Measurements from ENCODE around the gene P3R3URF. TPM values are rescaled to one million over a fixed set of nuclear protein-coding genes. Genes with fewer than 3 reads are reported as not detected.
A peak's percentile ranks its signal among the peaks of the same experiment; 100 is the strongest.

The P3R3URF gene
- not detected in 2 replicates for total RNA-seq (2011; cell fraction: chromatin; rRNA removed; ENCODE audit: low replicate concordance)
- total RNA-seq (2011; cell fraction: nucleolus; rRNA removed): not detected in 2 replicates
- total RNA-seq (2011; cell fraction: nucleoplasm; rRNA removed): not detected in 2 replicates
- total RNA-seq (2014; rRNA removed) (not detected in 2 replicates), total RNA-seq (2014; rRNA removed; fragmentation: Illumina TruSeq; extraction: Trizol) (not detected in 2 replicates), total RNA-seq (2015; rRNA removed; fragmentation: Illumina TruSeq; extraction: Trizol) (not detected in 2 replicates), total RNA-seq (2021) (not detected in 2 replicates), polyA plus RNA-seq (2011; rRNA removed) (not detected in 2 replicates), polyA plus RNA-seq (2014; fragmentation: Illumina TruSeq; extraction: Trizol) (not detected in 2 replicates), polyA plus RNA-seq (2014; fragmentation: Nextera tagmentation; extraction: Ambion mirVana) (not detected), polyA plus RNA-seq (2014; rRNA removed) (not detected in 2 replicates), polyA minus RNA-seq (2011; rRNA and poly(A)+ RNA removed) (not detected in 2 replicates), Bru-seq, nascent RNA (not detected), BruChase-seq, experiment 1, labeled RNA remaining after a 2-hour chase (not detected), BruChase-seq, experiment 2, labeled RNA remaining after a 6-hour chase (not detected)
- not detected in 2 replicates for polyA plus RNA-seq (2011; cell fraction: cytosol; rRNA removed)
- not detected in 2 replicates for polyA plus RNA-seq (2011; cell fraction: nucleus; rRNA removed)
- not detected in 2 replicates for polyA plus RNA-seq (2012)
- polyA minus RNA-seq (2011; cell fraction: cytosol; rRNA and poly(A)+ RNA removed): not detected in 2 replicates
- polyA minus RNA-seq (2011; cell fraction: nucleus; rRNA and poly(A)+ RNA removed): not detected in 2 replicates
- long read RNA-seq, experiment 1: 0 reads
- long read RNA-seq, experiment 2: 0 reads
- long read RNA-seq, experiment 3: 0 reads

GRCh38 chr1:46176211-46176865 is at the start of gene P3R3URF:
Gene P3R3URF, minus strand, starts transcription at chr1:46176488. Its CDS starts 17 bp downstream, at chr1:46176471.
- H3K27ac ChIP-seq (ENCODE audit: extremely low read depth, low read depth, low read length): no peak within 1 kb of the TSS

More at GRCh38 chr1:46176211-46176865, at the start of gene P3R3URF:
- no peaks in the 10 kb centered on the region for H4K20me1 ChIP-seq (replicated peaks; ENCODE audit: control insufficient read depth, insufficient read depth, low read length)
- DNase-seq (ENCODE audit: extremely low read depth in 1 of 4, low spot score in 3 of 4): no peak
- no TSS peak for BruUV-seq (replicated peaks)
- POLR2A ChIA-PET: interaction anchor here (1.5 to 1.8 kb wide), 2 partner anchors 8 to 137 kb away, joined by 4 read pairs; no protein-coding TSS in a partner anchor
- H3K9me1 ChIP-seq (ENCODE audit: control insufficient read depth, insufficient read depth, low read length): no peaks in the 10 kb centered on the region
- in situ Hi-C loops (cut with MboI) (loop anchor here (5.0 to 25.0 kb wide), 2 partner anchors 139 to 539 kb away; no protein-coding TSS in a partner anchor), intact Hi-C loops (cut with micrococcal nuclease) (loop anchor here (10.0 kb wide), 1 partner anchor 292 kb away; no protein-coding TSS in a partner anchor)
- ATAC-seq: no peak
- TF ChIP-seq PRDM10 (IDR thresholded peaks at IDR 0.05; ENCODE audit: partially characterized antibody) (peak; percentile 32), ZBTB43 (CRISPR knock-in tag; IDR thresholded peaks at IDR 0.05) (no peak)
- WGBS (ENCODE audit: insufficient coverage, low coverage, missing lambda C conversion rate): 62% methylated on average over 13 of the region's 13 CpGs
- peaks cover 37 to 40% of the 10 kb centered on the region in 2 experiments for H3K4me1 ChIP-seq (replicated peaks in 1 of 2; ENCODE audit: control insufficient read depth in 2 of 2, insufficient read depth in 2 of 2, low read length in 2 of 2)
- peak within 1 kb of the TSS; percentile 76 for H2AFZ ChIP-seq (ENCODE audit: low read depth, low read length)
- FAIRE-seq: no peak
- H3K4me3 ChIP-seq: no peak within 1 kb of the TSS
- CTCF ChIA-PET (ENCODE audit: low intra/inter-chr PET ratio): interaction anchor here (0.6 kb wide), 2 partner anchors 138 to 662 kb away, joined by 3 read pairs; no protein-coding TSS in a partner anchor
- no peaks in the 10 kb centered on the region for H3K79me2 ChIP-seq (ENCODE audit: control insufficient read depth, insufficient read depth, low read length)
- no peaks in the 10 kb centered on the region for H3K9me3 ChIP-seq (replicated peaks; ENCODE audit: control insufficient read depth, insufficient read depth, low read depth, low read length)
- no peak within 1 kb of the TSS for H3K4me2 ChIP-seq (ENCODE audit: insufficient read depth, low read length)
- H3K9ac ChIP-seq (ENCODE audit: insufficient read depth in 1 of 2, low read depth in 2 of 2, low read length in 2 of 2): peak within 1 kb of the TSS in 1 of 2 experiments; percentile 57; a peak in 1 of 4 replicates
- H3K27me3 ChIP-seq (ENCODE audit: control insufficient read depth in 2 of 2, insufficient read depth in 2 of 2, low read length in 2 of 2): 0 out of 5 replicates have a peak, but pooled peaks cover 0 to 6% of the 10 kb centered on the region in 2 experiments
- no peaks in the 10 kb centered on the region for H3K36me3 ChIP-seq (ENCODE audit: control insufficient read depth, insufficient read depth, low read length)
